HL-60 (cell line): ENCODE measurements around the gene SCGB3A1.

Source experiments
- DNase-seq, 2 experiments: peaks; one replicate each; pipeline ENCODE4 v3.0.0-alpha.2; 2010 to 2020; ENCODE audit warnings: low read depth in 1 of 2, low spot score in 1 of 2
- H3K27ac ChIP-seq: fragments of 250-450 bp; sonication (Bioruptor Pico); replicated peaks from 2 replicates; pipeline ENCODE4 v1.5.1; 2020; ENCODE audit warnings: mild to moderate bottlenecking, moderate library complexity
- H3K27me3 ChIP-seq: fragments of 250-450 bp; sonication (Bioruptor Pico); 2 replicates; pipeline ENCODE4 v1.5.1; 2021; ENCODE audit warnings: mild to moderate bottlenecking, moderate library complexity; ENCODE audit not compliant: insufficient read depth, poor library complexity, severe bottlenecking
- H3K4me3 ChIP-seq: replicated peaks from 2 replicates; pipeline ENCODE4 v1.5.1; 2011; ENCODE audit warnings: mild to moderate bottlenecking, control low read depth, low read length; ENCODE audit not compliant: insufficient read depth
- GABPA ChIP-seq: IDR thresholded peaks from 2 replicates; pipeline ENCODE4 v1.6.1; 2012; ENCODE audit warnings: low read depth
- POLR2AphosphoS5 ChIP-seq: IDR thresholded peaks from 2 replicates; pipeline ENCODE4 v1.6.1; 2012; ENCODE audit warnings: low read depth
- SPI1 ChIP-seq: IDR thresholded peaks from 2 replicates; pipeline ENCODE4 v1.6.1; 2012; ENCODE audit warnings: low read depth, mild to moderate bottlenecking, borderline replicate concordance
- TF ChIP-seq, protein P1 (sequence below): IDR thresholded peaks from one replicate; pipeline ENCODE4 v1.5.1; 2011; ENCODE audit warnings: low read length, control low read depth, inconsistent platforms; ENCODE audit not compliant: insufficient read depth
- TF ChIP-seq, protein P2 (sequence below): IDR thresholded peaks from 2 replicates; pipeline ENCODE4 v1.6.1; 2012; ENCODE audit warnings: low read depth; ENCODE audit not compliant: insufficient replicate concordance

The SCGB3A1 gene

GRCh38 chr5:180583738-180584137 is 7.6 kb downstream of the SCGB3A1 start:
- Histone ChIP-seq H3K4me3 (no peak overlapping the region), H3K27me3 (peaks cover 7% of the 10 kb centered on the region), H3K27ac (no peak overlapping the region)
- DNase-seq = no peak
- TF ChIP-seq GABPA = no peak
- no peak for TF ChIP-seq SPI1
- TF ChIP-seq, protein P1, sequence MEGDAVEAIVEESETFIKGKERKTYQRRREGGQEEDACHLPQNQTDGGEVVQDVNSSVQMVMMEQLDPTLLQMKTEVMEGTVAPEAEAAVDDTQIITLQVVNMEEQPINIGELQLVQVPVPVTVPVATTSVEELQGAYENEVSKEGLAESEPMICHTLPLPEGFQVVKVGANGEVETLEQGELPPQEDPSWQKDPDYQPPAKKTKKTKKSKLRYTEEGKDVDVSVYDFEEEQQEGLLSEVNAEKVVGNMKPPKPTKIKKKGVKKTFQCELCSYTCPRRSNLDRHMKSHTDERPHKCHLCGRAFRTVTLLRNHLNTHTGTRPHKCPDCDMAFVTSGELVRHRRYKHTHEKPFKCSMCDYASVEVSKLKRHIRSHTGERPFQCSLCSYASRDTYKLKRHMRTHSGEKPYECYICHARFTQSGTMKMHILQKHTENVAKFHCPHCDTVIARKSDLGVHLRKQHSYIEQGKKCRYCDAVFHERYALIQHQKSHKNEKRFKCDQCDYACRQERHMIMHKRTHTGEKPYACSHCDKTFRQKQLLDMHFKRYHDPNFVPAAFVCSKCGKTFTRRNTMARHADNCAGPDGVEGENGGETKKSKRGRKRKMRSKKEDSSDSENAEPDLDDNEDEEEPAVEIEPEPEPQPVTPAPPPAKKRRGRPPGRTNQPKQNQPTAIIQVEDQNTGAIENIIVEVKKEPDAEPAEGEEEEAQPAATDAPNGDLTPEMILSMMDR = no peak
- TF ChIP-seq, protein P2, sequence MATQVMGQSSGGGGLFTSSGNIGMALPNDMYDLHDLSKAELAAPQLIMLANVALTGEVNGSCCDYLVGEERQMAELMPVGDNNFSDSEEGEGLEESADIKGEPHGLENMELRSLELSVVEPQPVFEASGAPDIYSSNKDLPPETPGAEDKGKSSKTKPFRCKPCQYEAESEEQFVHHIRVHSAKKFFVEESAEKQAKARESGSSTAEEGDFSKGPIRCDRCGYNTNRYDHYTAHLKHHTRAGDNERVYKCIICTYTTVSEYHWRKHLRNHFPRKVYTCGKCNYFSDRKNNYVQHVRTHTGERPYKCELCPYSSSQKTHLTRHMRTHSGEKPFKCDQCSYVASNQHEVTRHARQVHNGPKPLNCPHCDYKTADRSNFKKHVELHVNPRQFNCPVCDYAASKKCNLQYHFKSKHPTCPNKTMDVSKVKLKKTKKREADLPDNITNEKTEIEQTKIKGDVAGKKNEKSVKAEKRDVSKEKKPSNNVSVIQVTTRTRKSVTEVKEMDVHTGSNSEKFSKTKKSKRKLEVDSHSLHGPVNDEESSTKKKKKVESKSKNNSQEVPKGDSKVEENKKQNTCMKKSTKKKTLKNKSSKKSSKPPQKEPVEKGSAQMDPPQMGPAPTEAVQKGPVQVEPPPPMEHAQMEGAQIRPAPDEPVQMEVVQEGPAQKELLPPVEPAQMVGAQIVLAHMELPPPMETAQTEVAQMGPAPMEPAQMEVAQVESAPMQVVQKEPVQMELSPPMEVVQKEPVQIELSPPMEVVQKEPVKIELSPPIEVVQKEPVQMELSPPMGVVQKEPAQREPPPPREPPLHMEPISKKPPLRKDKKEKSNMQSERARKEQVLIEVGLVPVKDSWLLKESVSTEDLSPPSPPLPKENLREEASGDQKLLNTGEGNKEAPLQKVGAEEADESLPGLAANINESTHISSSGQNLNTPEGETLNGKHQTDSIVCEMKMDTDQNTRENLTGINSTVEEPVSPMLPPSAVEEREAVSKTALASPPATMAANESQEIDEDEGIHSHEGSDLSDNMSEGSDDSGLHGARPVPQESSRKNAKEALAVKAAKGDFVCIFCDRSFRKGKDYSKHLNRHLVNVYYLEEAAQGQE = no peak
- no peak for TF ChIP-seq POLR2AphosphoS5

DNA sequence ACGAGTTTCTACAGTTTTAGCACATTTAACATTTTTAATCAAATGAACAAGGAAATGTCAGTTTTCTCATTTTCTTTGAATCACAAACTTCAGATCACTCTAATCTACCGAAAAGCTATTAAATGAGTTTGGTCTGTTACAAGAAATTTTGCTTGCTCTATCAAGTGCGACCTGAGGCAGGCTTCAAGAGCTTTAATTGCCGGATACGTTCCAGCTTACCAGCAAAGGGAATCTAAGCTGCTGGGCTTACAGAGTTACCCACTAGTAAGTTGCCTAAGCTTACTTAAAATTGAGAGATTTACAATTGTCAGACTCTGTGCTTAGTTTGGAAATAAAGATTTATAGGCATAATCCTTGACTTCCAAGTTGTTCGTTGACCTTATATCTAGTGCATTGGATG is 10.6 kb downstream of the SCGB3A1 start:
- TF ChIP-seq, protein P1 = no peak
- TF ChIP-seq, protein P2 = no peak
- TF ChIP-seq SPI1 (no peak), GABPA (no peak), POLR2AphosphoS5 (no peak)
- no peak overlapping the region for H3K4me3 ChIP-seq
- no peak overlapping the region for H3K27ac ChIP-seq
- H3K27me3 ChIP-seq = peaks cover under 1% of the 10 kb centered on the region
- DNase-seq = no peak

DNA sequence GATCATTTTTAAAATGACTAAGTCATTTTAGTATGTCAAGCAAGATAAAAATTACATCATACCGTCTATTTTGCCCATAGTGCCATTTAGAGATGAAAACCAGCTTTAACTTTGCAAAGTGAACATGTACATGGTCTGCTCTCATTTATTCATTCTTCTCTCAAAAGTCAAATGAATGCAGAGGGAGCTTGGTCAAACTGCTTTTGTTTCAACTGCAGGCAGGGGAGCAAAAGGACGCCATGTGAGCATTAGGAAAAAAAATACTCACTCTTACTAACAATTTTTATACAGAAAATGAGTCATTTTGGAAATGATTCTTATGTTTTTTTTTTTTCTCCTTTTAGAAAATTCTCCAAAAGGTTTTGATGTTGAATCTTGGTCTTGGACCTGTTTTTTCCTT is 15.7 kb downstream of the SCGB3A1 start:
- TF ChIP-seq, protein P2 = no peak
- TF ChIP-seq, protein P1 = no peak
- TF ChIP-seq GABPA (no peak), POLR2AphosphoS5 (no peak), SPI1 (no peak)
- Histone ChIP-seq H3K27me3 (no peaks in the 10 kb centered on the region), H3K4me3 (no peak overlapping the region), H3K27ac (no peak overlapping the region)
- no peak for DNase-seq
